Measurements from ENCODE around the gene BRD3. TPM values are rescaled to one million over a fixed set of nuclear protein-coding genes. Genes with fewer than 3 reads are reported as not detected.

The BRD3 gene
- total RNA-seq, 1 donor from 2014 or later: 38.4 TPM

DNA sequence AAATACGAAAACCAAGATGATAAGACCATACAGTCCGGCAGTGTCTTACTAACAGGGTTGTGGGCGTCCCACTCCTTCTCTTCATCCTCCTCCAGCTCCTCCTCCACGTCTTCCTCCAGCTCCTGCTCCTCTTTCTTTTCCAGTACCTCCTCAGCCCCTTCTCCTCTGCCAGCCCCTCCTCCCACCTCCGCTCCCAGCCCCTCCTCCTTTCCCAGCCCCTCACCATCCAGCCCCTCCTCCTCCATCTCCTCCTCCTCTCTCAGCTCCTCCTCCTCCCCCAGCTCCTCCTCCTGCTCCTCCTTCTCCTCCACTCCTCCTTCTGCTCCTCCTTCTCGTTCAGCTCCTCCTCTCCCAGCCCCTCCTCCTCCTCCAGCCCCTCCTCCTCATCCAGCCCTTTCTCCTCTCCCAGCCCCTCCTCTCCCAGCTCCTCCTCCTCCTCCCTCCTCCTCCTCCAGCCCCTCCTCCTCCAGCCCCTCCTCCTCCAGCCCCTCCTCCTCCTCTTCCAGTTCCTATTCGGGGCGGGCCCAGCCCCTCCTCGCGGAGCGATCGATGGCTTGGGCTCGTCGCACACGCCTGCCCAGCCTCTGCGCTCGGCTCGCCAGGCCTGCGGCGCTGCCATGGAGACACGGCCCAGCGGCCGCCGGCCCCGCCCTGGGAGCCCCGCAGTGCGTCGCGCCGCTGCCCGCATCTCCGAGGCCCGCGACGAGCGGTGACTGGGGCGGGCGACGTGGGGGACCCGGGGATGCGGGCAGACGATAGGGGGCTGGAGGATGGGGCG lies 42.8 kb downstream of the BRD3 start, which contains the start of gene BRD3OS:
BRD3OS (plus strand) TSS at position 654 of the 778 bp plus-strand sequence. CDS start 1,267 bp downstream, outside the sequence.
- Histone ChIP-seq H3K4me1 (peaks cover 8% of the 10 kb centered on the region), H3K27ac (peak within 1 kb of the TSS; percentile 70), H3K4me3 (peak within 1 kb of the TSS; percentile 88), H3K36me3 (peaks cover 6% of the 10 kb centered on the region), H3K9me3 (no peaks in the 10 kb centered on the region), H3K27me3 (no peaks in the 10 kb centered on the region)
- TF ChIP-seq, protein P1, sequence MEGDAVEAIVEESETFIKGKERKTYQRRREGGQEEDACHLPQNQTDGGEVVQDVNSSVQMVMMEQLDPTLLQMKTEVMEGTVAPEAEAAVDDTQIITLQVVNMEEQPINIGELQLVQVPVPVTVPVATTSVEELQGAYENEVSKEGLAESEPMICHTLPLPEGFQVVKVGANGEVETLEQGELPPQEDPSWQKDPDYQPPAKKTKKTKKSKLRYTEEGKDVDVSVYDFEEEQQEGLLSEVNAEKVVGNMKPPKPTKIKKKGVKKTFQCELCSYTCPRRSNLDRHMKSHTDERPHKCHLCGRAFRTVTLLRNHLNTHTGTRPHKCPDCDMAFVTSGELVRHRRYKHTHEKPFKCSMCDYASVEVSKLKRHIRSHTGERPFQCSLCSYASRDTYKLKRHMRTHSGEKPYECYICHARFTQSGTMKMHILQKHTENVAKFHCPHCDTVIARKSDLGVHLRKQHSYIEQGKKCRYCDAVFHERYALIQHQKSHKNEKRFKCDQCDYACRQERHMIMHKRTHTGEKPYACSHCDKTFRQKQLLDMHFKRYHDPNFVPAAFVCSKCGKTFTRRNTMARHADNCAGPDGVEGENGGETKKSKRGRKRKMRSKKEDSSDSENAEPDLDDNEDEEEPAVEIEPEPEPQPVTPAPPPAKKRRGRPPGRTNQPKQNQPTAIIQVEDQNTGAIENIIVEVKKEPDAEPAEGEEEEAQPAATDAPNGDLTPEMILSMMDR (IDR thresholded peaks at IDR 0.05): no peak
- DNase-seq: peak; percentile 98
- ATAC-seq: peak; percentile 99
- intact Hi-C loops (cut with DNase I): no loop called here

DNA sequence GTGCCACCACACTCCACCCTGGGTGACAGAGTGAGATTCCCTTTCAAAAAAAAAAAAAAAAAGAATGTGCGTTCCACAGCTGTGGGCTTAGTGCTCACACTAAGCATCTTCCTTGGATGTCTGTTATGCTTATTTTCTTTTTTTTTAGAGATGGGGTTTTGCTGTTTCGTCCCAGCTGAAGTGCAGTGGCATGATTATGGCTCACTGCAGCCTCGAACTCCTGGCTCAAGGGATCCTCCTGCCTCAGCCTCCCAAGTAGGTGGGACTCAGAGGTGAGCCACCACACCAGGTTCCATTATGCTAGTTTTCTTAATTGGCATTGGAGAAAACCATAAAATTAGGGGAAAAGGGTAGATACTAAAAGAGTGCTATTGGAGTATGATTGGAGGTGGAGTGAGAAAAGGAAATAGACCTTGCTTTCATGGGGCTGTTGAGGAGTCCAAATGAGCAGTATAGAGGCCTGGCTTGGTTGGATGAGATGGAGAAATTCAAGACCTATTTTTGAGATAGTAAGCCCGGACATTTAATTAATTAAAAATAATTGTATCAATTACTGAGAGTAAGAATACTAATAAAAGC lies 43.5 kb downstream of the BRD3 start:
- peak overlapping the region; percentile 11 for H3K27ac ChIP-seq
- no peaks in the 10 kb centered on the region for H3K9me3 ChIP-seq
- no peak for DNase-seq
- no peaks in the 10 kb centered on the region for H3K27me3 ChIP-seq
- H3K36me3 ChIP-seq: no peaks in the 10 kb centered on the region
- H3K4me1 ChIP-seq: peaks cover 8% of the 10 kb centered on the region
- TF ChIP-seq, protein P1 (IDR thresholded peaks at IDR 0.05): no peak
- H3K4me3 ChIP-seq: peak overlapping the region; percentile 33
- intact Hi-C loops (cut with DNase I): no loop called here
- no peak for ATAC-seq

DNA sequence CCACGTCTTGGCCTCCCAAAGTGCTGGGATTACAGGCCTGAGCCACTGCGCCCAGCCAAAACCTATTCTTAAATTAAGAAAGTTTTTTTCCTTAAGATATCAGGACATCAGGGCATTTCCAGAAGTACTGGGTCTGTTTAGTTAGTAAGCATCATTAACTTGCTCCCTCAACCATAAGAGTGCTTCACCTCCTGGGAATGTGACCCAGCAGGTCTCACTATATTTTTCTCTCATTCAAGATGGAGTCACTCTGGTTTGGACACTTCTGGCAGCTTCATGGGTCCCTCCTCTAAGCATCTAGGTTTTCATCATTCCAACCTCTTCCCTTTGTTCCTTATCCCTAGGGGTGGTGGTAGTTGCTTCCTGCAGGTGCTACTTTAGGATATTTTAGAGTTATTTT lies 52.9 kb downstream of the BRD3 start:
- no peak overlapping the region for H3K4me3 ChIP-seq
- no peaks in the 10 kb centered on the region for H3K4me1 ChIP-seq
- no peak for DNase-seq
- no peaks in the 10 kb centered on the region for H3K27me3 ChIP-seq
- peak; percentile 50 for ATAC-seq
- TF ChIP-seq, protein P1 (IDR thresholded peaks at IDR 0.05): no peak
- intact Hi-C loops (cut with DNase I): no loop called here
- H3K36me3 ChIP-seq: no peaks in the 10 kb centered on the region
- no peak overlapping the region for H3K27ac ChIP-seq
- H3K9me3 ChIP-seq: no peaks in the 10 kb centered on the region

DNA sequence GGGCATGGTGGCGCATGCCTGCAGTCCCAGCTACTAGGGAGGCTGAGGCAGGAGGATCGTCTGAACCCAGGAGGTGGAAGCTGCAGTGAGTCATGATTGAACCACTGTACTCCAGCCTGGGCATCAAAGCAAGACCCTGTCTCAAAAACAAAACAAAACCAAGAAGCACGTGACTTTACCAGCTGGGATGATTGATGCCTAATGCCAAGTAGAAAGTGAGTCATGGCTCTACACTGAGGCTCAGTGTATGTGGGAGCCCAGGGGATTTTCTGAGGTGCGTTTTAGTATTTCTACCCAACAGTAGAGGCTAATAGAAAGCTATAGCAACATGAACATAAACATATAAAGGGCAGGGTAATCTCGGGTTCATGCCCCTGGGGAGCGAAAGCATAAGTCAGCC lies 56.4 kb downstream of the BRD3 start:
- TF ChIP-seq, protein P1 (IDR thresholded peaks at IDR 0.05): no peak
- intact Hi-C loops (cut with DNase I): no loop called here
- no peaks in the 10 kb centered on the region for H3K36me3 ChIP-seq

DNA sequence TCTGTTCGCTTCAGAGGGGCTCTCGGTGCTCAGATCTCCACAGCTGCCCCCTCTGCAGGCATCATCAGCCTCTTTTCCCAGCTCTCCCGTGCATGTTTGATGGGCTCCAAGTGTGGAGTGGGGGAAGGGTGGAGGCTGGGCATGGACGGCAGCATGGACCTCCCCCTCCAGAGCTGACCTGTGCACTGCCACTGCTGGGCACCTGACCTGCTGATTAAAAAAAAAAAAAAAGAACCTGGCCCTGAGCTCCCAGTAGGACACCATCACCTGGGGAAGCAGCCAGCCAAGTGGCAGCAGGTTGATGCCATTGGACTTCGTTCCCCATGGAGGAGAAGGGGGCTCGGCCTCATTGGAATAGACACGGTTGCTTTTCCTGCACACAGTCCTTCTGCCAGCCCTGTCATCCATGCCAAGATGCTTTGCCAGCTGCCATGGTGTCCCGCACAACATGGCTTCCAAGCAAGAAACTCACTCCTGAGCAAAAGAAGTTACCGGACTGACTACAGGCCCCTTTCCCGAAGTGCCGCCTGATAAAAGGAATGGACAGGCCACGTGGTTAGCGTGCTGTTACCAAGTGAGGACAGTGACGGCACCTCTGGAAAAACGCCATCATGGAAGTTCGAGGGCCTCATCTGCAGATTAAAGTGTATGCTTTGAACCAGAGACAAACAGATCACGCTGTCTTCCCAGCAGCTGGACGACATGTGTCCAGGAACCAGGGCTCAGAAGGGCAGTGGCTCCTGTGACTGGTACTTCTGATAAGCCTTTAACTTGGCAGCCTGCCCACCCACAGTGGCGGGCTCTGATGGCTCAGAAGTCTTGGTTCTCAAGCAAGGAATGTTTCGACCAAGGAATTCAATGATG lies 57.3 kb downstream of the BRD3 start:
- TF ChIP-seq, protein P1 (IDR thresholded peaks at IDR 0.05): no peak
- H3K27me3 ChIP-seq: no peaks in the 10 kb centered on the region
- H3K4me3 ChIP-seq: no peak overlapping the region
- H3K9me3 ChIP-seq: no peaks in the 10 kb centered on the region
- H3K36me3 ChIP-seq: no peaks in the 10 kb centered on the region
- ATAC-seq: peak; percentile 43
- intact Hi-C loops (cut with DNase I): no loop called here
- no peak for DNase-seq
- H3K27ac ChIP-seq: no peak overlapping the region
- no peaks in the 10 kb centered on the region for H3K4me1 ChIP-seq

More for the DNA sequence above, 56.4 kb downstream of the BRD3 start:
- no peaks in the 10 kb centered on the region for H3K9me3 ChIP-seq
- no peak for ATAC-seq
- no peaks in the 10 kb centered on the region for H3K27me3 ChIP-seq
- H3K27ac ChIP-seq: no peak overlapping the region
- H3K4me1 ChIP-seq: no peaks in the 10 kb centered on the region
- DNase-seq: no peak
- no peak overlapping the region for H3K4me3 ChIP-seq
